CD8-positive, alpha-beta memory T cell (primary cell): ENCODE measurements around the gene KDM7A. TPM values are rescaled to one million over a fixed set of nuclear protein-coding genes. Genes with fewer than 3 reads are reported as not detected.

Experiments used
- CTCF ChIA-PET: fragments of 350-600 bp; sonication (Branson Sonifier 250); formaldehyde crosslinking; loops from one replicate; lab custom pipeline; 2021; ENCODE audit warnings: antibody characterized with exemption; lab: Charles Lee
- POLR2A ChIA-PET: fragments of 350-600 bp; sonication (Branson Sonifier 250); formaldehyde crosslinking; loops from one replicate; lab custom pipeline; 2021; ENCODE audit warnings: antibody characterized with exemption; lab: Charles Lee
- DNase-seq, 5 donors: peaks; one replicate each; pipeline versions ENCODE4 v3.0.0 to v3.0.0-alpha.2; 2020 to 2022; ENCODE audit warnings: mixed read lengths in 1 of 5
- H3K27ac ChIP-seq: one replicate; pipeline ENCODE4 v1.7.0; 2013; ENCODE audit warnings: low read depth, mild to moderate bottlenecking, low read length, moderate library complexity
- H3K27me3 ChIP-seq: 2 replicates; pipeline ENCODE4 v1.7.0; 2013; ENCODE audit warnings: low read length, mild to moderate bottlenecking; ENCODE audit not compliant: insufficient read depth, poor library complexity, severe bottlenecking
- H3K36me3 ChIP-seq: 2 replicates; pipeline ENCODE4 v1.7.0; 2013; ENCODE audit warnings: mild to moderate bottlenecking, low read length, moderate library complexity; ENCODE audit not compliant: insufficient read depth
- H3K4me1 ChIP-seq: 2 replicates; pipeline ENCODE4 v1.7.0; 2013; ENCODE audit warnings: mild to moderate bottlenecking, low read length, moderate library complexity; ENCODE audit not compliant: insufficient read depth
- H3K4me3 ChIP-seq: 2 replicates; pipeline ENCODE4 v1.7.0; 2013; ENCODE audit warnings: mild to moderate bottlenecking, low read length
- H3K9me3 ChIP-seq: 2 replicates; pipeline ENCODE4 v1.7.0; 2013; ENCODE audit warnings: mild to moderate bottlenecking, low read length
- H3K27ac Mint-ChIP-seq, 8 donors: one replicate each; pipeline ENCODE4 v1.8.0; 2020 to 2021; ENCODE audit warnings: mixed read lengths in 8 of 8, mild to moderate bottlenecking in 6 of 8, inconsistent platforms in 3 of 8, moderate library complexity in 3 of 8
- H3K27me3 Mint-ChIP-seq, 2 donors: one replicate each; pipeline ENCODE4 v1.8.0; 2020 to 2021; ENCODE audit warnings: mixed read lengths in 2 of 2, mild to moderate bottlenecking in 1 of 2, moderate library complexity in 1 of 2
- H3K36me3 Mint-ChIP-seq, 3 donors: one replicate each; pipeline ENCODE4 v1.8.0; 2020 to 2021; ENCODE audit warnings: mixed read lengths in 3 of 3, inconsistent platforms in 1 of 3, mild to moderate bottlenecking in 1 of 3
- H3K4me1 Mint-ChIP-seq, 3 donors: one replicate each; pipeline ENCODE4 v1.8.0; 2020 to 2021; ENCODE audit warnings: mixed read lengths in 3 of 3, inconsistent platforms in 1 of 3, mild to moderate bottlenecking in 1 of 3
- H3K4me3 Mint-ChIP-seq, 7 donors: one replicate each; pipeline ENCODE4 v1.8.0; 2020 to 2021; ENCODE audit warnings: mixed read lengths in 7 of 7, mild to moderate bottlenecking in 6 of 7, moderate library complexity in 4 of 7, inconsistent platforms in 2 of 7
- H3K9me3 Mint-ChIP-seq, 5 donors: one replicate each; pipeline ENCODE4 v1.8.0; 2020 to 2022; ENCODE audit warnings: mixed read lengths in 5 of 5, mild to moderate bottlenecking in 3 of 5, moderate library complexity in 2 of 5, inconsistent platforms in 1 of 5
- polyA plus RNA-seq: library from polyadenylated mRNA; unstranded; fragments of 300-500 nt; fragmentation: Illumina TruSeq; gene quantifications from one replicate; pipeline ENCODE4 v1.2.3, GENCODE V29; 2021
- total RNA-seq, 2 experiments: library from RNA; stranded (reverse); gene quantifications; one replicate each; pipeline ENCODE4 v1.2.3, GENCODE V29; 2021

Gene KDM7A
- total and polyA plus RNA-seq, 3 experiments from 2014 or later = 3.5 to 8.5 (median 8.2) TPM

DNA sequence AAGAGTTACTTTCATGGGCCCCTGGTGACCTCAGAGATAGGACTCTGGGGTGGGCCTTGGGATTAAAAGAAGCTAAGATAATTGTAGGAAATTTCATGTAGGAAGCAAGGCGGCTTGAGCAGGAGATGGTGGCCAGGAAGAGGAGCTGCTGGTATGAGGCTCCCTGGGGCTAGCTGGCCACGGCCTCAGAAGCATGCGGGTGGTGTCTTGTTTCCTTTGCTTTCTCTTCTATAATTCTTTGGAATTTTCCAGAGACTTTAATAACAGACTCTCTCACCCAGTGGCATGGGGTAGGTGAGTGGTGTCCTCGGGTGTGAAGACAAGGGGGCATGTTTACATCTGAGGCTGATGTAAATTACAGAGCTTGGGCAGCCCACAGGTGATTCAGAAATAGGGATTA is 41.9 kb upstream of the KDM7A start:
- peaks cover 26 to 35% (median 28%) of the 10 kb centered on the region in 3 donors for H3K4me1 Mint-ChIP-seq
- H3K4me1 ChIP-seq = peaks cover 12% of the 10 kb centered on the region
- DNase-seq = no peak
- H3K27ac Mint-ChIP-seq = peak overlapping the region in 1 of 8 donors; percentile 22
- no peaks in the 10 kb centered on the region for H3K36me3 ChIP-seq
- no peaks in the 10 kb centered on the region for H3K27me3 ChIP-seq
- H3K9me3 Mint-ChIP-seq = peaks cover 0 to 9% (median 0%) of the 10 kb centered on the region in 5 donors
- ChIA-PET CTCF (interaction anchor here (0.9 kb wide), 1 partner anchor 11 kb away, joined by 3 read pairs; no protein-coding TSS in a partner anchor), POLR2A (no interaction called here)
- H3K9me3 ChIP-seq = no peaks in the 10 kb centered on the region
- no peak overlapping the region for H3K4me3 ChIP-seq
- H3K27me3 Mint-ChIP-seq = no peaks in the 10 kb centered on the region
- peaks cover 0 to 7% (median 0%) of the 10 kb centered on the region in 3 donors for H3K36me3 Mint-ChIP-seq
- H3K4me3 Mint-ChIP-seq = no peak overlapping the region
- no peak overlapping the region for H3K27ac ChIP-seq

DNA sequence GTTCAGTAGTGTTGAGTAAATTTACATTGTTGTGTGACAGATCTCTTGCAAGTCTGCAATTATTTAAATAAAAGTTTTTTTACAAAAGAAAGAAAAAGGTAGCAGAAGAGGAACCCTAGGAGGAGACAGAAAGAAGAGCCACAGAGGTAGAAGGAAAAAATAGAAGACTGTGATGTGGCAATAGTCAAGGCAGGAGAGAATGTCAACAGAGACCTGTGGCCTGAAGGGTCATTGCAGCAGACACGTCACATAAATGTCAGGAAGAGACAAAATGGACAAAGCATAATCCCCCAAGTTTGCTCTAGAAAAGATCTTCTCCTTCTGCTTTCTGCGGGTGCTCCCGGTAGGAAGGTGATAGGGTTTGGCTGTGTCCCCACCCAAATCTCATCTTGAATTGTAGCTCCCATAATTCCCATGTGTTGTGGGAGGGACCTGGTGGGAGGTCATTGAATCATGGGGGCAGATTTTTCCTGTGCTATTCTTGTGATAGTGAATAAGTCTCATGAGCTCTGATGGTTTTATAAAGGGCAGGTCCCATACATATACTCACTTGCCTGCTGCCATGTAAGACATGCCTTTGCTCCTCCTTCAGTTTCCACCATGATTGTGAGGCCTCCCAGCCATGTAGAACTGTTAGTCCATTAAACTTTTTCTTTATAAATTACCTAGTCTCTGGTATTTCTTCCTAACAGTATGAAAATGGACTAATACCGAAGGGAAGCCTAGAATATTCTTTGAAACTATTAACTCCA is 41.1 kb upstream of the KDM7A start:
- Mint-ChIP-seq H3K27ac (peak overlapping the region in 1 of 8 donors; percentile 23), H3K4me3 (no peak overlapping the region), H3K27me3 (no peaks in the 10 kb centered on the region), H3K36me3 (peaks cover 0 to 7% (median 0%) of the 10 kb centered on the region in 3 donors), H3K4me1 (peaks cover 22 to 28% (median 23%) of the 10 kb centered on the region in 3 donors), H3K9me3 (peaks cover 0 to 9% (median 0%) of the 10 kb centered on the region in 5 donors)
- no peak overlapping the region for H3K4me3 ChIP-seq
- ChIA-PET POLR2A (no interaction called here), CTCF (interaction anchor here (0.9 kb wide), 1 partner anchor 12 kb away, joined by 3 read pairs; no protein-coding TSS in a partner anchor)
- no peaks in the 10 kb centered on the region for H3K27me3 ChIP-seq
- no peaks in the 10 kb centered on the region for H3K9me3 ChIP-seq
- H3K27ac ChIP-seq = no peak overlapping the region
- no peaks in the 10 kb centered on the region for H3K36me3 ChIP-seq
- no peak for DNase-seq
- H3K4me1 ChIP-seq = peaks cover 5% of the 10 kb centered on the region

DNA sequence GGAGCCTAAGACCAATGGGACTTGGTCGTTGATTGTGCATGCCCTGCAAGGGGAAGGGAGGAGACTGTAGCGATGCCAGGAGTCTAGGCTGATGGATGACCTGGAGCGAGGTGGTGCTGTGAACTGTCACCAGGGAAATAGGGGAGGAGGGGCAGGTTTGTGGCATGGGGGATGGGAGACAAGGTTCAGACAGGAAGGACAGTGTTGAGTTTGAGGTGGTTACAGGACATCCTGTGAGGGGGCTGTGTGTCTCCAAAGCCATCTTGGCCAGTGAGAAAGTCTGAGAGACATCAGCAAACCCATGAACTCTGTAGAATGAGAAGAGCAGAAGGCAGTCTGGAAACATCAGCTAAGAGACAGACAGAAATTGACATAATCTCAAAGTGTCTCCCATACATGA is 38.5 kb upstream of the KDM7A start:
- Mint-ChIP-seq H3K4me1 (peaks cover 38 to 44% (median 40%) of the 10 kb centered on the region in 3 donors), H3K9me3 (peaks cover 0 to 9% (median 0%) of the 10 kb centered on the region in 5 donors), H3K36me3 (peaks cover 0 to 7% (median 0%) of the 10 kb centered on the region in 3 donors), H3K4me3 (no peak overlapping the region), H3K27me3 (peaks cover 0 to 1% of the 10 kb centered on the region in 2 donors), H3K27ac (peak overlapping the region in 3 of 8 donors; percentile 61 to 78 (median 66))
- Histone ChIP-seq H3K27ac (no peak overlapping the region), H3K4me1 (peaks cover 21% of the 10 kb centered on the region), H3K4me3 (no peak overlapping the region), H3K9me3 (no peaks in the 10 kb centered on the region), H3K36me3 (no peaks in the 10 kb centered on the region), H3K27me3 (no peaks in the 10 kb centered on the region)
- no peak for DNase-seq
- ChIA-PET CTCF (interaction anchor here (1.3 kb wide), 1 partner anchor 11 kb away, joined by 4 read pairs; no protein-coding TSS in a partner anchor), POLR2A (no interaction called here)

DNA sequence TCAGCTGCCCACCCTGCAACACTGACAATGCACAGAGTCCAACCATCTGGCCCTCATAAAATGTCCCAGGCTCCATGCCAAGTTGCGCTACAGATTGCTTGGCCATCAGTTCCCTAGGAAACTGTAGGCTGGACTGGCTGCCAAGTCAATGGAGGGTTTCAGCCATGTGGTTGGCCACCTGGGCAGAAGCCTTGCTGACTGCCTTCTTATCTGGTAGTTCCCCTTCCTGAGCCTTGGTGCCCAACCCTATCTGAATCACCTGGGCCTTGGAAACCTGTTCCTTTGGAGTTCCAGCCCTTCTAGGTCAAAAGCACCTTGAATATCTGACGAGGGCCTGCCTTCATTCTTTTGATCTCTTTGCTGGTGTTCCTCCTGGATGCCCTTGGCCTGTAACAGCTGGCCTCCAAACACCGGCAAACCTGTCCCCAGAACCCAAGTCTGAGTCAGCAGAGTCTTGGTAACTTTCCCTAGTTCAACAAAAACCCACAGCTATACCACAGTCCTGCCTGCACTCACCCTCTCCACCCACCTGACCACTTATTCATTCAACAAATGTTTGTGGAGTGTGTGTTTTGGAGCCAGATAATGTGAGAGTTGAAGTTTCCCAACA is 37.4 kb upstream of the KDM7A start:
- ChIA-PET POLR2A (no interaction called here), CTCF (no interaction called here)
- no peak for DNase-seq
- Mint-ChIP-seq H3K4me1 (peaks cover 46 to 53% (median 51%) of the 10 kb centered on the region in 3 donors), H3K4me3 (no peak overlapping the region), H3K27me3 (peaks cover 0 to 2% of the 10 kb centered on the region in 2 donors), H3K36me3 (peaks cover 0 to 7% (median 0%) of the 10 kb centered on the region in 3 donors), H3K27ac (peak overlapping the region in 4 of 8 donors; percentile 5 to 88 (median 35)), H3K9me3 (peaks cover 0 to 9% (median 0%) of the 10 kb centered on the region in 5 donors)
- H3K36me3 ChIP-seq = no peaks in the 10 kb centered on the region
- H3K9me3 ChIP-seq = no peaks in the 10 kb centered on the region
- H3K4me3 ChIP-seq = no peak overlapping the region
- no peaks in the 10 kb centered on the region for H3K27me3 ChIP-seq
- peaks cover 26% of the 10 kb centered on the region for H3K4me1 ChIP-seq
- no peak overlapping the region for H3K27ac ChIP-seq

DNA sequence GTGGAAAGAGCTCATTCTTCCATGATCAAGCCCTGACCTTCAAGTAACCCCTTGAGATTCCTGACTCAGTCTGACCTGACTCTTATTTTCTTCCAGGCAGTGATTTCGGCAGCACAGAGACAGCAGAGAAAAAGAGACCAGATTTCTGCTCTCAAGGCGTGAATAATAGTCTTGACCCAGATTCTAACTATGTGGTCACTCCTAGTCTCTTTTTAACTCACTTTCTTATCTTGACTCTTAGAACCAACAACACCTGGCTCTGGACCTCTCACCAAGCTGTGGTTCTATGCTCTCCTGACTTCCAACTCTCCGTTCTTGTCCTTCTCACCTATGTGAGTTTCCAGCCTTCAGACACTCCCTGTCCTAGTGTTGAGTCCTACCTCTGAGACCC is 36.9 kb upstream of the KDM7A start:
- no peak for DNase-seq
- Histone ChIP-seq H3K27ac (no peak overlapping the region), H3K9me3 (no peaks in the 10 kb centered on the region), H3K4me3 (no peak overlapping the region), H3K36me3 (no peaks in the 10 kb centered on the region), H3K27me3 (no peaks in the 10 kb centered on the region), H3K4me1 (peaks cover 26% of the 10 kb centered on the region)
- H3K27ac Mint-ChIP-seq = peak overlapping the region in 1 of 8 donors; percentile 5
- no peak overlapping the region for H3K4me3 Mint-ChIP-seq
- POLR2A ChIA-PET = no interaction called here
- CTCF ChIA-PET = no interaction called here
- peaks cover 46 to 53% (median 51%) of the 10 kb centered on the region in 3 donors for H3K4me1 Mint-ChIP-seq
- H3K36me3 Mint-ChIP-seq = peaks cover 0 to 7% (median 0%) of the 10 kb centered on the region in 3 donors
- peaks cover 0 to 9% (median 0%) of the 10 kb centered on the region in 5 donors for H3K9me3 Mint-ChIP-seq
- H3K27me3 Mint-ChIP-seq = peaks cover 0 to 2% of the 10 kb centered on the region in 2 donors

DNA sequence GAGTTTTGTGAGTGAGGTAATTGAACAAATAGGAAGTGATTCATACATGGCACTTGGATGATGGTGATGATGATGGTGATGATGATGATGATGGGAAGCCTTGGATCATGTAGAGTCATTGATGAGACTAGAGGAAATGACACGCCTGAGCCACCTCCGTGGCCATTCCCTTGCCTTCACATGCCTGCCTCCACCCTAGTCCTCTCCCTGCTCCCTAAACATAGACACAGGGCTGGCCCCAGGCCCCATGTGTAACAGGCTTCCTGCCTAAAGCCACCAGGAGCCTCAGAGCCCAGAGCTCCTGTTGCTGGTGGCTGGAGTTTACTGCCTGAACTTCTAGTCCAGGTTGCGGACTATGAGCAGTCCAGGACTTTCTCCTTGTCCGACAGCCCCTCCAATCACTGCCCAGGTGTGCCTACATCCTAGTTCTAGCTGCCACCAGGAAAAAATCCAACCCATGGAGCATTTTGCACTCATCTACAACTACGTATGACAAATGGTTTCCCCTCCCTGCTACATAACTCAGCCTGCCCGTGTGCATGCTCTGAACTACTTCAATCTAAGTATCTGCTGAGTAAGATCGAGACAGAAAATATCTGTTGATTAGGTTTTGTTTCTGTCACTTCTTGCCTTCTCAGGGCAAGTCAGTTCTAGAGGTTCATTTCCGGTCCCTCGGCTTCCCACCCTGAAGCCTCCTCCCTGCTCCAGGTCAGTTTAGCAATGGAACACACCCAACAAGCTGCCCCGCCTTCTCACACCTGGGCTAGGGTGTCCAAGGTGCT is 35.5 kb upstream of the KDM7A start:
- H3K4me3 Mint-ChIP-seq = peak overlapping the region in 6 of 7 donors; percentile 45 to 76 (median 68)

DNA sequence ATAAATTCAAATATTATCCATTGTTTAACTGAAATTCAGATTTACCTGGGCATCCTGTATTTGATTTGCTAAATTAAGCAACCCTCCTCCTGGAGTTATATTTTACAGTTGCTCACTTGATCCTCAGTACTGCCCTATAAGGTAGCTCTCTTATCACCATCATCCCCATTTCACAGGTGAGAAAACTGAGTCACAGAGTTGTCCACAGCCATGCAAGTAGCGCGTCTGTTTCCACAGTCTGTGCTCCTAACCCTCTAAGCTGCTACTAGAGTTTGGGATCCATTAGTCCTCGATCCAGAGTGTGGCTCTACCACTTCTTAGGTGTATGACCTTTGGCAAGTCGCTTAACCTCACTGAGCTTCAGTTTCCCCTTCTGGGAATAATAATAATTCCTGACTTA is 34.9 kb upstream of the KDM7A start:
- Histone ChIP-seq H3K27me3 (no peaks in the 10 kb centered on the region), H3K27ac (no peak overlapping the region), H3K4me1 (peaks cover 26% of the 10 kb centered on the region), H3K4me3 (no peak overlapping the region), H3K9me3 (no peaks in the 10 kb centered on the region), H3K36me3 (no peaks in the 10 kb centered on the region)
- no peaks in the 10 kb centered on the region for H3K9me3 Mint-ChIP-seq
- H3K27ac Mint-ChIP-seq = peak overlapping the region in 7 of 8 donors; percentile 13 to 90 (median 65)
- H3K27me3 Mint-ChIP-seq = peaks cover 0 to 6% of the 10 kb centered on the region in 2 donors
- ChIA-PET CTCF (no interaction called here), POLR2A (no interaction called here)
- DNase-seq = no peak
- no peaks in the 10 kb centered on the region for H3K36me3 Mint-ChIP-seq
- no peak overlapping the region for H3K4me3 Mint-ChIP-seq
- H3K4me1 Mint-ChIP-seq = peaks cover 46 to 53% (median 51%) of the 10 kb centered on the region in 3 donors

More for the DNA sequence above, 35.5 kb upstream of the KDM7A start:
- H3K4me3 ChIP-seq = no peak overlapping the region
- H3K27me3 ChIP-seq = no peaks in the 10 kb centered on the region
- H3K4me1 Mint-ChIP-seq = peaks cover 46 to 53% (median 51%) of the 10 kb centered on the region in 3 donors
- ChIA-PET CTCF (no interaction called here), POLR2A (interaction anchor here (0.5 kb wide), 1 partner anchor 67 kb away, joined by 4 read pairs; no protein-coding TSS in a partner anchor)
- no peaks in the 10 kb centered on the region for H3K36me3 Mint-ChIP-seq
- no peaks in the 10 kb centered on the region for H3K9me3 ChIP-seq
- peaks cover 26% of the 10 kb centered on the region for H3K4me1 ChIP-seq
- no peak for DNase-seq
- H3K27ac ChIP-seq = no peak overlapping the region
- H3K27me3 Mint-ChIP-seq = peaks cover 0 to 3% of the 10 kb centered on the region in 2 donors
- H3K27ac Mint-ChIP-seq = peak overlapping the region; percentile 13 to 90 (median 74)
- no peaks in the 10 kb centered on the region for H3K9me3 Mint-ChIP-seq
- H3K36me3 ChIP-seq = no peaks in the 10 kb centered on the region
